Chondrocyte (in vitro differentiated cells): ENCODE results near the gene PIK3C3. TPM values are rescaled to one million over a fixed set of nuclear protein-coding genes. Genes with fewer than 3 reads are reported as not detected.

Experiments used
- DNase-seq: peaks from one replicate; pipeline ENCODE4 v3.0.0; 2021; ENCODE audit warnings: mixed read lengths, low spot score
- H3K27ac Mint-ChIP-seq: one replicate; pipeline ENCODE4 v1.8.0; 2021; ENCODE audit warnings: mild to moderate bottlenecking, moderate library complexity, mixed read lengths; ENCODE audit not compliant: unreplicated experiment
- H3K27me3 Mint-ChIP-seq: 2 replicates; pipeline ENCODE4 v1.8.0; 2021; ENCODE audit warnings: low read depth, mixed read lengths
- H3K36me3 Mint-ChIP-seq: 2 replicates; pipeline ENCODE4 v1.8.0; 2021; ENCODE audit warnings: low read depth, mixed read lengths
- H3K4me1 Mint-ChIP-seq: 2 replicates; pipeline ENCODE4 v1.8.0; 2021; ENCODE audit warnings: low read depth, mild to moderate bottlenecking, mixed read lengths
- H3K4me3 Mint-ChIP-seq: one replicate; pipeline ENCODE4 v1.8.0; 2021; ENCODE audit warnings: mild to moderate bottlenecking, moderate library complexity, mixed read lengths; ENCODE audit not compliant: unreplicated experiment
- H3K9me3 Mint-ChIP-seq: 2 replicates; pipeline ENCODE4 v1.8.0; 2021; ENCODE audit warnings: low read depth, mixed read lengths
- CTCF ChIP-seq: fragments of 200-600 bp; sonication (generic); IDR thresholded peaks from 2 replicates; pipeline ENCODE4 v1.5.0; 2021; ENCODE audit warnings: antibody characterized with exemption, mild to moderate bottlenecking, moderate library complexity
- total RNA-seq: library from RNA; stranded (reverse); gene quantifications from 3 replicates; pipeline ENCODE4 v1.2.1, GENCODE V29; 2021

Gene PIK3C3
- total RNA-seq, 1 donor from 2014 or later: 53.0 TPM

- no peaks in the 10 kb centered on the region for H3K27me3 Mint-ChIP-seq
- H3K4me3 Mint-ChIP-seq: no peak overlapping the region
- H3K27ac Mint-ChIP-seq: no peak overlapping the region
- H3K36me3 Mint-ChIP-seq: peaks cover 14% of the 10 kb centered on the region
- peaks cover 22% of the 10 kb centered on the region for H3K4me1 Mint-ChIP-seq
- DNase-seq: no peak
- H3K9me3 Mint-ChIP-seq: no peaks in the 10 kb centered on the region
- no peak for TF ChIP-seq CTCF
Observed at GRCh38 chr18:41965634-41966255, 10.7 kb downstream of the PIK3C3 start.

GRCh38 chr18:41966943-41967342, 11.9 kb downstream of the PIK3C3 start:
- DNase-seq: no peak
- H3K36me3 Mint-ChIP-seq: peaks cover 11% of the 10 kb centered on the region
- no peak overlapping the region for H3K27ac Mint-ChIP-seq
- no peaks in the 10 kb centered on the region for H3K27me3 Mint-ChIP-seq
- H3K4me3 Mint-ChIP-seq: no peak overlapping the region
- H3K9me3 Mint-ChIP-seq: no peaks in the 10 kb centered on the region
- peaks cover 22% of the 10 kb centered on the region for H3K4me1 Mint-ChIP-seq
- TF ChIP-seq CTCF: no peak

GRCh38 chr18:41967680-41968079, 12.6 kb downstream of the PIK3C3 start:
- Mint-ChIP-seq H3K9me3 (no peaks in the 10 kb centered on the region), H3K27me3 (no peaks in the 10 kb centered on the region), H3K4me3 (no peak overlapping the region), H3K4me1 (peaks cover 29% of the 10 kb centered on the region), H3K27ac (no peak overlapping the region), H3K36me3 (peaks cover 11% of the 10 kb centered on the region)
- no peak for DNase-seq
- no peak for TF ChIP-seq CTCF

GRCh38 chr18:41969881-41970280, 14.8 kb downstream of the PIK3C3 start:
- Mint-ChIP-seq H3K4me1 (peaks cover 32% of the 10 kb centered on the region), H3K27me3 (no peaks in the 10 kb centered on the region), H3K36me3 (peaks cover 14% of the 10 kb centered on the region), H3K4me3 (no peak overlapping the region), H3K27ac (no peak overlapping the region), H3K9me3 (no peaks in the 10 kb centered on the region)
- no peak for TF ChIP-seq CTCF
- DNase-seq: no peak

- peaks cover 27% of the 10 kb centered on the region for H3K4me1 Mint-ChIP-seq
- no peaks in the 10 kb centered on the region for H3K9me3 Mint-ChIP-seq
- no peak overlapping the region for H3K4me3 Mint-ChIP-seq
- no peak for DNase-seq
- no peak for TF ChIP-seq CTCF
- no peaks in the 10 kb centered on the region for H3K27me3 Mint-ChIP-seq
- peaks cover 13% of the 10 kb centered on the region for H3K36me3 Mint-ChIP-seq
- H3K27ac Mint-ChIP-seq: no peak overlapping the region
Observed at GRCh38 chr18:41972067-41972925, 17.3 kb downstream of the PIK3C3 start.
